Measurements from ENCODE around the gene PARVB. TPM values are rescaled to one million over a fixed set of nuclear protein-coding genes. Genes with fewer than 3 reads are reported as not detected.

Gene PARVB
- total and polyA plus RNA-seq, 8 donors = 3.8 to 27.3 (median 10.4) TPM

DNA sequence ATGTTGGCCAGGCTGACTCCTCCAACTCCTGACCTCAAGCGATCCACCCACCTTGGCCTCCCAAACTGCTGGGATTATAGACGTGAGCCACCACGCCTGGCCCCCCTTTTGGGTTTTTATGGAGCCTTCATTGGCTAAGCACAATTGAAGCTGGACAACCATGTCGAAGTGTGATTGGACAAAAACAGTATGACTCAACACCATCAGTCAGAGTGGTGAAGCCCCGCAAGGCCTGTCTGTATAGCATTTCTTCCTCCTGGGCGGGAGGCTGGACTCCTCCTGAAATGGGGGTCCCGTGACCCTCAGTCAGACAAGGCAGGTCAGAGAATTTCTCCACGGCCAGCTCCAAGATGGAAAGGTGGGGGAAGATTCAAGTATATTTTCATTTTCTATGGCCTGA, 3.1 kb upstream of the PARVB start:
- intact Hi-C loops (cut with DNase I) = no loop called here
- ATAC-seq (no peak), FAIRE-seq (no peak), DNase-seq (no peak)
- Histone ChIP-seq H3K27ac (no peak overlapping the region), H3K27me3 (no peaks in the 10 kb centered on the region), H3K4me3 (no peak overlapping the region), H3K4me1 (peaks cover 0 to 3% (median 0%) of the 10 kb centered on the region in 3 donors), H3K36me3 (no peaks in the 10 kb centered on the region), H3K9me3 (no peaks in the 10 kb centered on the region)
- WGBS, 2 donors = 84 to 92% methylated on average over 8 of the region's 8 CpGs
- TF ChIP-seq, protein P1, sequence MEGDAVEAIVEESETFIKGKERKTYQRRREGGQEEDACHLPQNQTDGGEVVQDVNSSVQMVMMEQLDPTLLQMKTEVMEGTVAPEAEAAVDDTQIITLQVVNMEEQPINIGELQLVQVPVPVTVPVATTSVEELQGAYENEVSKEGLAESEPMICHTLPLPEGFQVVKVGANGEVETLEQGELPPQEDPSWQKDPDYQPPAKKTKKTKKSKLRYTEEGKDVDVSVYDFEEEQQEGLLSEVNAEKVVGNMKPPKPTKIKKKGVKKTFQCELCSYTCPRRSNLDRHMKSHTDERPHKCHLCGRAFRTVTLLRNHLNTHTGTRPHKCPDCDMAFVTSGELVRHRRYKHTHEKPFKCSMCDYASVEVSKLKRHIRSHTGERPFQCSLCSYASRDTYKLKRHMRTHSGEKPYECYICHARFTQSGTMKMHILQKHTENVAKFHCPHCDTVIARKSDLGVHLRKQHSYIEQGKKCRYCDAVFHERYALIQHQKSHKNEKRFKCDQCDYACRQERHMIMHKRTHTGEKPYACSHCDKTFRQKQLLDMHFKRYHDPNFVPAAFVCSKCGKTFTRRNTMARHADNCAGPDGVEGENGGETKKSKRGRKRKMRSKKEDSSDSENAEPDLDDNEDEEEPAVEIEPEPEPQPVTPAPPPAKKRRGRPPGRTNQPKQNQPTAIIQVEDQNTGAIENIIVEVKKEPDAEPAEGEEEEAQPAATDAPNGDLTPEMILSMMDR (IDR thresholded peaks at IDR 0.05) = no peak

DNA sequence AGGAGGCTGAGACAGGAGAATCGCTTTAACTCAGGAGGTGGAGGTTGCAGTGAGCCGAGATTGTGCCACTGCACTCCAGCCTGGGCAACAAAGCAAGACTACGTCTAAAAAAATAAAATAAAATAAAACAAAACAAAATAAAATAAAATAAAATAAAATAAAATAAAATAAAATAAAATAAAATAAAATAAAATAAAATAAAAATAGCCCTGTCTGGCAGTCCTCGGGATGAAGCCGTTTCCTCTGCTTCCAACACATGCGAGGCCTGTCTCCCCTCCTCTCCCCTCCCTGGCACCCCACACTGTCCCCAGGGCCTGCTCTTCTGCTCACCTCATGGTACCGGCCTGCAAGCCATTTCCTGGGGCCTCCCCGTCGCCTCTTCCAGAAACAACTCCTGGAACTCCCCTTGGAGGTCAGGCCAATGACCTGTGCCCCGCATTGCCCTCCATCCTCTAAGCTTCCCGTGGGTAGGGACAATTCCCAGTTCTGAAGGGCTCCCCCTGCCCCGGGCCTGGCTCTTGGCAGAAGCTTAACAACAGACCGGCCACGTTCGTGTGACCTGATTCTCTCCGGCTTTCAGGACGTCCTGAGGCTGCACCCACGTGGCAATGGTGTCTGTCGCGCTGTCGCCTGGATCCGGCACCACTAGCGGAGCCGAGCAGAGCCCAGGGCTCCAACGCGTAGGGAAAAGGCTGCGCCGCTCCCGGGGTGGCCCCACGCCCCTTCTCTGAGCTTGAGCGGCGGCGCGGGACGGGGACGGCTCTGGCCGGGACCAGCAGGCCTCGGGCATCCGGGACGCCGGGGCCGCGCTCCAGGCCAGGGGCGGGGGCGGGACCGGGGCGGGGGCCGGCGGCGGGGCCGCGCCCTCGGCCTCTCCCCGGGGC, 456 bp upstream of the PARVB start:
- DNase-seq (peak; percentile 23 to 81 (median 42)), FAIRE-seq (no peak), ATAC-seq (peak; percentile 64 to 82 (median 76))
- H3K9me3 ChIP-seq = no peaks in the 10 kb centered on the region
- H3K27ac ChIP-seq = peak overlapping the region in 1 of 4 donors; percentile 12
- peak overlapping the region in 3 of 4 donors; percentile 41 to 55 (median 48) for H3K4me3 ChIP-seq
- peaks cover 0 to 3% (median 0%) of the 10 kb centered on the region in 3 donors for H3K4me1 ChIP-seq
- WGBS, 2 donors = 15 to 16% methylated on average over 53 to 54 of the region's 54 CpGs
- no peaks in the 10 kb centered on the region for H3K27me3 ChIP-seq
- TF ChIP-seq, protein P1 (IDR thresholded peaks at IDR 0.05) = no peak
- no peaks in the 10 kb centered on the region for H3K36me3 ChIP-seq
- intact Hi-C loops (cut with DNase I) = no loop called here

DNA sequence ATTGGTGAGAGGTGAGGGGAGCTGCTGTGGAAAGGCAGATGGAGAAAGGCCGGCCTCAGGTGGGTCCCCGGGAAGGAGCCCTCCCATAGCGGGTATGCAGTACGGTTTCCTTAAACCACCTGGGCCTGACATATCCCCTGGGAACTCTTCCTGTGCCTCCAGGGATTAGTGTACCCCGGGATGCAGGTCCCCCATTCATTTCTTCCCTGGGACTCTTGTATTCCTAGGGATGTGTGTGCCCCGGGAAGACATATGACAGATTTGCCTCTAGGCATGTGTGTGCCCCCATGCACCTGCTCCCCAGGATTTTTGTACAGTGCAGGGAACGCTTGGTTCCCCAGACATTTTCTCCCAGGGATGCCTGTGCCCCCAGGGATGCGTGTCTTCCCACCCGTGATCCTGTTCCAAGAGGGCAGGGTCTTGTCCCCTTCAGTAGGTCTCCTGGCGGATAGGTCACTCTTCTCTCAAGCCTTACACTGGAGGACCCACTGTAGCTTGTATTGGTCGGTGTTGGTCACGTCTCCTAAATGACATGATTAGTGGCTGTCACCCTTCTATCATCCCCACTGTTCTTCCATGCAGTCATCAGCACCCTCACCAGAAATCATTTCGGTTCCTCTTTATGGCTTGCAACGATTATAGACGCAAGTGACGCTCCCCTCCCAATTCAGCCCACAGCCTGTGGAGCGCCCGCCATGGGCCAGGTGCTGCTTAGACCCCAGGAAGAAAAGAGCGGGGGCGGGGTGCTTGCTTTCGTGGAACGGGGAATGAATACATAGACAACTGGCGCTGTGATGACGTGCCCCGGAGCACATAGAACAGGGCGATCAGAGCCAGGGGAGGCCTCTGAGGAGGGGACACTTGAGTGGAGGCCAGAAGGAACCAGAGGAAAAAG, 1.3 kb downstream of the PARVB start:
- Histone ChIP-seq H3K36me3 (no peaks in the 10 kb centered on the region), H3K27me3 (no peaks in the 10 kb centered on the region), H3K4me1 (peaks cover 0 to 3% (median 0%) of the 10 kb centered on the region in 3 donors), H3K27ac (peak overlapping the region in 2 of 4 donors; percentile 50 to 71), H3K4me3 (peak overlapping the region in 1 of 4 donors; percentile 55), H3K9me3 (no peaks in the 10 kb centered on the region)
- FAIRE-seq = no peak
- TF ChIP-seq, protein P1 (IDR thresholded peaks at IDR 0.05) = no peak
- intact Hi-C loops (cut with DNase I) = no loop called here
- 90 to 92% methylated on average over 26 of the region's 26 CpGs for WGBS, 2 donors
- peak in 1 of 6 donors; percentile 37 for DNase-seq
- peak in 2 of 4 donors; percentile 29 to 34 for ATAC-seq

DNA sequence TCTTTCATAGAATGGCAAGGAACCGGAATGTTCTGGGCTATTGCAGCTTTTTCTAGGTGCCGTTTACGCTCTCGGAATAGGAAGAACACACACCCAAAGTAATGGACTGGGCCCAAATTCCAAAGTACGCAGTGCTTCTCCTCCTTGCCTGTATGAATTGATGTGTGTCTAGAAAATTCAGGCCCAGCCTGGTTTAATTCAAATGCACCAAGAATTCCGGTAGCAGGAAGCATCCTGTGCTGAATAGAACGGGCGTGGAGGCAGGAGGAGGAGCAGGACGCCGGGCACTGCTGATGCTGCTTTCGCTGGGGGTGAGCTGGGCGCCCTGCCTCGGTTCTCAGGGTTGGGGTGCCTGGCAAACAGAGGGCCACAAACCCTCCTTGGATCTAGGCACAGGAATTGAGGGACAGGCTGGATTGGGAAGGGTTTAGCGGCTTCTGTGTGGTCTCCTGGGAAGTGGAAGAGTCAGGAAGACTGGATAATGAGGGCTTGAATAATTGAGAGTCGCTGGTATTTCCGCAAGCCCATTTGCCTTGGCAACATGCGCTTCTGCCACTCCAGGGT, 2.0 kb downstream of the PARVB start:
- H3K27ac ChIP-seq = peak overlapping the region in 3 of 4 donors; percentile 28 to 71 (median 50)
- TF ChIP-seq, protein P1 (IDR thresholded peaks at IDR 0.05) = no peak
- no peaks in the 10 kb centered on the region for H3K36me3 ChIP-seq
- ATAC-seq (no peak), FAIRE-seq (no peak), DNase-seq (no peak)
- intact Hi-C loops (cut with DNase I) = no loop called here
- H3K4me3 ChIP-seq = no peak overlapping the region
- WGBS, 2 donors = 84 to 88% methylated on average over 17 of the region's 17 CpGs
- peaks cover 0 to 3% (median 0%) of the 10 kb centered on the region in 3 donors for H3K4me1 ChIP-seq
- no peaks in the 10 kb centered on the region for H3K9me3 ChIP-seq
- H3K27me3 ChIP-seq = no peaks in the 10 kb centered on the region
